Lung (tissue), 12 donors: Measurements from ENCODE around the gene RMND1. TPM values are rescaled to one million over a fixed set of nuclear protein-coding genes. Genes with fewer than 3 reads are reported as not detected.

Source experiments
- ATAC-seq: fragments of 200-7000 bp; cut with Tn5 transposase; one replicate; pipeline ENCODE4 v1.9.1; 2020; ENCODE audit warnings: moderate number of reproducible peaks; ENCODE audit not compliant: insufficient read depth, low FRiP score
- DNase-seq, 3 donors: peaks; one replicate each; pipeline ENCODE4 v3.0.0-alpha.2; 2013 to 2017
- H3K27ac ChIP-seq, 2 donors: one replicate each; pipeline ENCODE4 v1.5.1; 2013; ENCODE audit warnings: mild to moderate bottlenecking in 2 of 2, moderate library complexity in 2 of 2, control low read depth in 1 of 2, inconsistent platforms in 1 of 2, low read depth in 1 of 2, low read length in 1 of 2
- H3K27me3 ChIP-seq, 3 donors: one replicate each; pipeline ENCODE4 v1.5.1; 2013; ENCODE audit warnings: low read length in 2 of 3; ENCODE audit not compliant: control insufficient read depth in 3 of 3, insufficient read depth in 3 of 3
- H3K36me3 ChIP-seq, 4 donors: one replicate each; pipeline ENCODE4 v1.5.1; 2013; ENCODE audit warnings: low read length in 4 of 4, mild to moderate bottlenecking in 1 of 4, moderate library complexity in 1 of 4; ENCODE audit not compliant: control insufficient read depth in 4 of 4, insufficient read depth in 4 of 4
- H3K4me1 ChIP-seq, 5 donors: one replicate each; pipeline ENCODE4 v1.5.1; 2013; ENCODE audit warnings: low read length in 5 of 5, mild to moderate bottlenecking in 2 of 5, moderate library complexity in 1 of 5; ENCODE audit not compliant: control insufficient read depth in 5 of 5, insufficient read depth in 5 of 5
- H3K4me3 ChIP-seq: one replicate; pipeline ENCODE4 v1.5.1; 2013; ENCODE audit warnings: mild to moderate bottlenecking, control low read depth, moderate library complexity
- H3K9ac ChIP-seq, 2 donors: one replicate each; pipeline ENCODE4 v1.5.1; 2013; ENCODE audit warnings: low read length in 2 of 2, control low read depth in 1 of 2; ENCODE audit not compliant: insufficient read depth in 1 of 2
- H3K9me3 ChIP-seq, 4 donors: one replicate each; pipeline ENCODE4 v1.5.1; 2013; ENCODE audit warnings: low read length in 3 of 4, mild to moderate bottlenecking in 1 of 4, moderate library complexity in 1 of 4; ENCODE audit not compliant: control insufficient read depth in 4 of 4, insufficient read depth in 3 of 4
- CTCF ChIP-seq: IDR thresholded peaks from 2 replicates; pipeline ENCODE4 v1.5.1; 2012; ENCODE audit warnings: mild to moderate bottlenecking; ENCODE audit errors: control extremely low read depth, extremely low read depth
- WGBS, 2 donors: extraction: QIAGEN DNeasy Blood & Tissue Kit; methylation state at CpG; one replicate each; pipeline ENCODE4 v1.1.7; 2013; 5-methylcytosine and 5-hydroxymethylcytosine counted together
- polyA plus RNA-seq, 2 donors: library from polyadenylated mRNA; stranded (reverse); fragments of 200-250 nt; gene quantifications; one replicate each; pipeline ENCODE4 v1.2.1, GENCODE V29; 2013
- total RNA-seq, 2 donors: library from RNA; depleted of rRNA in 1 of 2; stranded (reverse); fragments of >200 nt in 1 of 2; gene quantifications; one replicate each; pipeline ENCODE4 v1.2.1, GENCODE V29; 2014 to 2021
- donor health status: control.
- donor health status: control.
- donor health status: Bipolar disorder and iron deficiency.
- donor health status: healthy.
- donor health status: DM: yes; HTN: yes; CAD: no.

Gene RMND1
- total and polyA plus RNA-seq, 4 donors: 10.2 to 43.2 (median 21.9) TPM

DNA sequence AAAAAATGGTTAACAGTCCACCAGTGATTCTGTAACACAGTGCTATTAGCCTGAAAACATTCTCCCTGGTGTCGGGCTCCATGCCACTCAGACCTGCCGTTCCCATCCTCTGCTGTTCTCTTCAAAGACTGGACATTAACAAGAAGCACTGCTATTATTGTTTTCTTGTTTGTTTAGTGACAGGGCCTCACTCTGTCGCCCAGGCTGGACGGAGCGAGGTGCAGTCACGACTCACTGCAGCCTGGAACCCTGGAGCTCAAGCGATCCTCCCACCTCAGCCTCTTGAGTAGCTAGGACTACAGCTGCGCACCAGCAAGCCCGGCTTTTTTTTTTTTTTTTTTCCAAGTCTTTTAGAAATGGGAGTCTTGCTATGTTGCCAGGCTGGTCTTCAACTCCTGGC, 9.6 kb downstream of the RMND1 start:
- Histone ChIP-seq H3K4me1 (peaks cover 0 to 8% (median 4%) of the 10 kb centered on the region in 5 donors), H3K9ac (no peak overlapping the region), H3K27me3 (no peaks in the 10 kb centered on the region), H3K4me3 (no peak overlapping the region), H3K9me3 (no peaks in the 10 kb centered on the region), H3K27ac (no peak overlapping the region), H3K36me3 (peaks cover 0 to 5% (median 3%) of the 10 kb centered on the region in 4 donors)
- TF ChIP-seq CTCF: no peak
- no peak for DNase-seq
- ATAC-seq: no peak
- WGBS, 2 donors: 84 to 93% methylated on average over 9 of the region's 9 CpGs

GRCh38 chr6:151441390-151442166, 10.3 kb downstream of the RMND1 start:
- DNase-seq (no peak), ATAC-seq (no peak)
- Histone ChIP-seq H3K27ac (no peak overlapping the region), H3K9me3 (no peaks in the 10 kb centered on the region), H3K36me3 (peaks cover 0 to 5% (median 3%) of the 10 kb centered on the region in 4 donors), H3K4me3 (no peak overlapping the region), H3K4me1 (peaks cover 0 to 7% (median 4%) of the 10 kb centered on the region in 5 donors), H3K27me3 (no peaks in the 10 kb centered on the region), H3K9ac (no peak overlapping the region)
- no peak for TF ChIP-seq CTCF
- 71 to 82% methylated on average over 3 of the region's 3 CpGs for WGBS, 2 donors

DNA sequence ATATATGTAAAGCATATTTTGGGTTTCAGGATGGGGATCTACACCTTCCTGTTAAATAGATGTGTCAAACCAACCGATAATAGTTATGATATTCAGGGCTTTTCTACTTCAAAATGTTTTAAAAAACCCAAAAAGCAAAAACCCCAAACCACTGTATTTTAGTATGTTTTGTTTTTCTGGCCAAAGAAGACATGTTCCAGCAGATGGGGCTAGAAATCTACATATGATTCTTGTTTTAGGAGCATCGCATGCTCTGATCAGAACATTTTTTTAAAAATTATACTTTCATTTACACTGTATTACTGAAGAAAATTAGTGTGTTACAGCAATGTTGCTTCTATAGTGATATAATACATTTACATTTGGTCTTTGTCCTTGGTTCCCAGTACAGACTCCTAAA, 11.0 kb downstream of the RMND1 start:
- Histone ChIP-seq H3K9me3 (no peaks in the 10 kb centered on the region), H3K4me1 (peaks cover 0 to 5% (median 2%) of the 10 kb centered on the region in 5 donors), H3K36me3 (peaks cover 0 to 5% (median 3%) of the 10 kb centered on the region in 4 donors), H3K9ac (no peak overlapping the region), H3K27me3 (no peaks in the 10 kb centered on the region), H3K27ac (no peak overlapping the region), H3K4me3 (no peak overlapping the region)
- TF ChIP-seq CTCF: no peak
- WGBS, 2 donors: 64 to 69% methylated on average over 2 of the region's 2 CpGs
- DNase-seq (peak in 2 of 3 donors; percentile 63 to 66), ATAC-seq (no peak)
